ENCODE measurements around the gene HMGA1.
A peak's percentile ranks its signal among the peaks of the same experiment; 100 is the strongest.

HMGA1 gene

DNA sequence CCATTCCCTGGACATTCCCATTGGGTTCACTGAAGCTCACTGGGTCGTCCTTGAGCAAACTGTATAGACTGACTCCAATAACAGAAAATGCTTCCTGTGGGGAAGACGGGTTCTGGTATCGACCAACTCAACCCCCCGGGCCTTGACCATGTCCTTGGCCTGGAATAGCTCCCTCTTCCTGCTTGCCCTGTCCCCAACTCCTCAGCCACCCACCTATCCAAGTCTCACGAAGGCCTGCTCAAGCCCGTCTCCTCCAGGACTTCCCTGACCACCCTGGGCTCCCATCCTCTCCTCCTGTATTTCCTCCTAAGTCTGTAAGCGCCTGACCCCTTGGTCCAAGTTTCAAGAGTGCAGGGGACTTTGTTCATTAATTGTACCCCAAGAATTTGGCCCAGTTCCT is 2.8 kb upstream of the HMGA1 start:
- H3K27ac ChIP-seq (ENCODE audit: insufficient read depth, low read depth, low read length, poor library complexity, severe bottlenecking): no peak overlapping the region

DNA sequence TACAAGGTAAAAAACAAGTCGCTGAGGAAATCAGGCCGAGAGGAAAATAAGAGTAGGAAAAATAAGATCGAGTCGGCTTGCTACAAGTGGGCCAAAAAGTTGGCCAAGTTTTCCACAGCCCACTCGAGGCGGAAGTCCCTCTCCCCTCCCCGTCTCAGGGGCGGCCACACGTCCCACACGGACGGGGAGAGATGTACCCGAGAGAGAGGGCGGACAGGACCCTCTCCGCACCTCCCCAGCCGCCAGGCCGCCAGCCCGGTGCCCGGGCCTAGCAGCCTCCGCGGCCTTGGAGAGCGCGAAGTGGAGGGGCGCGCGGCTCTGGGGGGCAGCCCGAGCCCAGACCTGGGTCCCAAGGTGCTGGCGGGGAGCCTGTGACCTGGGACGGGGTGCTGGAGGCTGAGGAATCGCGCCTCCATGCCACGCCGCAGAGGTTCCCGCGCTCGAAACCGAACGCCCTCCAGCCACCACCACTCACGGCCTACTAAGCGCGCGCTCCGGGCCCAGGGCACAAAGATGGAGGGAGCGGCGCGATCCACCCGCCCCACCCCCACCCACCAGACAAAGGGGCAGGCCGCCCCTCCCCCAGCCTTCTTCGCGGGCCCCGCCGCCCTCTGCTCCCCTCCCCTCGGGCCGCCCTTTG is 1.9 kb upstream of the HMGA1 start:
- H3K36me3 ChIP-seq (ENCODE audit: control insufficient read depth, insufficient read depth, low read length): no peaks in the 10 kb centered on the region
- H3K9me3 ChIP-seq (ENCODE audit: control insufficient read depth, low read length): no peaks in the 10 kb centered on the region
- no peaks in the 10 kb centered on the region for H3K27me3 ChIP-seq (ENCODE audit: control insufficient read depth, insufficient read depth, low read length, poor library complexity, severe bottlenecking)
- WGBS, 2 experiments: 7 to 8% methylated on average over 52 of the region's 53 CpGs
- H3K4me3 ChIP-seq (ENCODE audit: insufficient read depth, low read depth, low read length): peak overlapping the region; percentile 52
- H3K27ac ChIP-seq (ENCODE audit: insufficient read depth, low read depth, low read length, poor library complexity, severe bottlenecking): peak overlapping the region; percentile 99
- peaks cover 19% of the 10 kb centered on the region for H3K4me1 ChIP-seq (ENCODE audit: control insufficient read depth, insufficient read depth, low read length)

More for the DNA sequence above, 2.8 kb upstream of the HMGA1 start:
- Histone ChIP-seq H3K9me3 (ENCODE audit: control insufficient read depth, low read length) (no peaks in the 10 kb centered on the region), H3K4me1 (ENCODE audit: control insufficient read depth, insufficient read depth, low read length) (peaks cover 12% of the 10 kb centered on the region), H3K36me3 (ENCODE audit: control insufficient read depth, insufficient read depth, low read length) (no peaks in the 10 kb centered on the region), H3K4me3 (ENCODE audit: insufficient read depth, low read depth, low read length) (no peak overlapping the region), H3K27me3 (ENCODE audit: control insufficient read depth, insufficient read depth, low read length, poor library complexity, severe bottlenecking) (no peaks in the 10 kb centered on the region)
- WGBS, 2 experiments: 92 to 94% methylated on average over 7 of the region's 7 CpGs

DNA sequence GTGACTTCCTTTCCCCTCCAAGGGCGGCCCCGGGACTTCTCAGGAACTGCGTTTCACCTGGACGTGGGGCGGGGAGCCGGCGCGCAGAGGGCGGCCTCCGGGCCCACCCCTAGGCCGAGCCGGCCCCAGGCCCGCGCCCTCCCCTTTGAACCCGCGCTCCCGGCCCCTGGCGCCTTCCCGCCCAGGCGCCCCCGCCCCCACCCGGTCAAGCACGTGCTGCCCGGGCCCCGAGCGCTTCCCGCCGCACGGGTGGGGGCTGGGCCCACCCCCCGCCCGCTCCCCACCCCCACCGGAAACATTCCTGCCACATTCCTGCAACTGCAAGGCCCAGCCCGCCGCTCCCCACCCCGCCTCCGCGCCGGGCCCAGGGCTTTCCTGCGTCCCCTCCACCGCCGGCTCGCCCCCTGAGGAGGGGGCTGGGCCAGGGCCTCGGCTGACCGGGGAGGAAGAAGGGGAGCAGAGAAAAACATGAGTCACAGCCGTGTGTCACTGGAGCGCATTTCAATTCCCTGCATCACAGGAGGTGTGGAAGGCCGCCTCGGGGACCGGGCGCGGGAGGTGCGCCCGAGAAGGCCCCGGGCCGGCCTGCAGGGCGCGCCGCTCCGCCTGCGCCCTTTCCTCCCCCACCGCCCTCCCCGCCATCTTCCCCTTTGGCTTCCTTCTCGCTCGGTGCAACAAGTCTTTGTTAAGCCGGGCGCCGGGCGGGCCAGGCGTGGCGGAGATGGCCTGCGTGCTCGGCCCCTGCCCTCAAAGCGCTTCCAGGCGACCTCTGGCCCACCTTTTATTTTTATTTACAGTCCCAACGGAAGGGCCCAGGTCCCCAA is 1.2 kb upstream of the HMGA1 start:
- Histone ChIP-seq H3K36me3 (ENCODE audit: control insufficient read depth, insufficient read depth, low read length) (peaks cover 6% of the 10 kb centered on the region), H3K27ac (ENCODE audit: insufficient read depth, low read depth, low read length, poor library complexity, severe bottlenecking) (peak overlapping the region; percentile 99), H3K4me1 (ENCODE audit: control insufficient read depth, insufficient read depth, low read length) (peaks cover 26% of the 10 kb centered on the region), H3K9me3 (ENCODE audit: control insufficient read depth, low read length) (no peaks in the 10 kb centered on the region), H3K4me3 (ENCODE audit: insufficient read depth, low read depth, low read length) (peak overlapping the region; percentile 82), H3K27me3 (ENCODE audit: control insufficient read depth, insufficient read depth, low read length, poor library complexity, severe bottlenecking) (no peaks in the 10 kb centered on the region)
- WGBS, 2 experiments: 0 to 1% methylated on average over 67 to 75 of the region's 75 CpGs

DNA sequence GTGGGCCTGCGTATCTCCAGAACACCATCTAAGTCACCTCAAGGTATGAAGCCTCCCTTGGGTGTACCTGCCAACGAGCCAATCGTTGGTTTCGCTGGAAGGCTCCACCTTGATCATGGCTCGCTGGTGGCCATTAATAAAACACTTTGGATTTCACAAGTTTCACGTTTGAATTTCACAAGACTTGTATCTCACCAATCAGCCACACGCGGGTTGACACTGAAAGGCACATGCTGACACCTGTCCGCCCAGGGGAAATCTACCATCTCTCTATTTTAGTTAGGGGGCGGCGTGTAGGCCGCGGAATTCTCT is 586 bp upstream of the HMGA1 start:
- Histone ChIP-seq H3K27ac (ENCODE audit: insufficient read depth, low read depth, low read length, poor library complexity, severe bottlenecking) (peak overlapping the region; percentile 99), H3K9me3 (ENCODE audit: control insufficient read depth, low read length) (no peaks in the 10 kb centered on the region), H3K27me3 (ENCODE audit: control insufficient read depth, insufficient read depth, low read length, poor library complexity, severe bottlenecking) (no peaks in the 10 kb centered on the region), H3K4me3 (ENCODE audit: insufficient read depth, low read depth, low read length) (peak overlapping the region; percentile 82), H3K4me1 (ENCODE audit: control insufficient read depth, insufficient read depth, low read length) (peaks cover 32% of the 10 kb centered on the region), H3K36me3 (ENCODE audit: control insufficient read depth, insufficient read depth, low read length) (peaks cover 11% of the 10 kb centered on the region)
- WGBS, 2 experiments: 0% methylated on average over 13 of the region's 13 CpGs

DNA sequence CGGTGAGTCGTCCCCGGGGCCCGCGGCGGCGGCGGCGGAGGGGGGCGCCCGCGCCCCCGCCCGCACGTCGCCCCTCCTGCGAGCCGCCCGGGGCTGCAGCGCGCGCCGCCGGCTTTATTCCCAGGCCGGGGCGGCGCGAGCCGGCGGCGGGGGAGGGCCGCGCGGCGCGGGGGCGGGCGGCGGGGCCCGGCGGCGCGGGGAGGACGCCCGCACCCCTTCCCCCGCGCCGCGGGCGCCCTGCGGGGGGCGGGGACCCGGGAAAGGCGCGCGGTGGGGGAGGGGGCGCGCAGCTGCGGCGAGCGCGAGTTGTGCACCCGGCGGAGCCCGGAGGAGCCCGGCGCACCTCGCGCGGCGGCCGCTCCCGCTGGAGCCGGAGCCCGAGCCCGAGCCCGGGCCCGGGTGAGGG is 646 bp downstream of the HMGA1 start:
- Histone ChIP-seq H3K4me1 (ENCODE audit: control insufficient read depth, insufficient read depth, low read length) (peaks cover 37% of the 10 kb centered on the region), H3K27me3 (ENCODE audit: control insufficient read depth, insufficient read depth, low read length, poor library complexity, severe bottlenecking) (no peaks in the 10 kb centered on the region), H3K36me3 (ENCODE audit: control insufficient read depth, insufficient read depth, low read length) (peaks cover 24% of the 10 kb centered on the region), H3K27ac (ENCODE audit: insufficient read depth, low read depth, low read length, poor library complexity, severe bottlenecking) (peak overlapping the region; percentile 80), H3K9me3 (ENCODE audit: control insufficient read depth, low read length) (no peaks in the 10 kb centered on the region), H3K4me3 (ENCODE audit: insufficient read depth, low read depth, low read length) (peak overlapping the region; percentile 94)
- 1% methylated on average over 78 of the region's 78 CpGs for WGBS, 2 experiments

DNA sequence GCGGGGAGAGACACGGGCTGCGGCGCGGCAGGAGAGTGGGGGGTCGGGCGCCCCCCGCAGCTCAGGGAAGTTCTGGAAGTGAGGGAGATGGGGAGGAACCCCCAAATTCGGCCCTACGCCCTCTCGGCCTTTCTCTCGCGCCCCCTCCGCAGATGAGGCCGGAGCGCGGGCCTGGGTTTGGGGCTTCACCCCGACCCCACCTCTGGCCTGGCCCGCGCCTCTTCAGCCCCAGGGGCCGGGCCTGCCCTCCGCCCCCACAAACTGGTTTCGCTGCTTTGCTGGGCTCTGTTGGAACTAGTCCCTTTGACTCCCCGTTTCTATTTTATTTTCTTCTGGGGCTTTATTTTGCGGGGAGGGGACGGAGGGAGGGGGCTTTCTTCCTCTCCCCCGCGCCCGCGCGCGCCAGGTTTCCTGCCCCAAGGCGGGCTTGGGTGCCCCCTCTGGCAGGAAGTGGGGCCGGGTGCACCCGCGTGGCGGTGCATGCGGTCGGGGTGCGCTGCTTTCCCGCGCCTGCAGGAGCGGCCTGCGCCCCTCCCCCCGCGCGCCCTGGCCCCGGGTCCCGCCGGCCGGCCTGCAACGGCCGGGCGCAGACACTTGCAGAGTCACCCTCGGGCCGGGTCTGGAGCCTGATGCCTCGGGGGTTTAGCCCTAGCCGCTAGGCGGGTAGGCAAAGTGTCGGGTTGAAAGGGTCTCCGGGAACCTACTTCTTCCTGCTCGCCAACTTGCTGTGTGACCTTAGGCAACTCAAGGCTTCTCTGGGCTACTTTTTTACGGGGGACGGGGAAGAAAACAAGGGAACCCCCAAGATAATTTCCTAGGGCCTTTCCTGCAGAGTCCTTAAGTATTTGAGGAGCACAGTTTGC is 1.3 kb downstream of the HMGA1 start:
- H3K27ac ChIP-seq (ENCODE audit: insufficient read depth, low read depth, low read length, poor library complexity, severe bottlenecking): peak overlapping the region; percentile 80

DNA sequence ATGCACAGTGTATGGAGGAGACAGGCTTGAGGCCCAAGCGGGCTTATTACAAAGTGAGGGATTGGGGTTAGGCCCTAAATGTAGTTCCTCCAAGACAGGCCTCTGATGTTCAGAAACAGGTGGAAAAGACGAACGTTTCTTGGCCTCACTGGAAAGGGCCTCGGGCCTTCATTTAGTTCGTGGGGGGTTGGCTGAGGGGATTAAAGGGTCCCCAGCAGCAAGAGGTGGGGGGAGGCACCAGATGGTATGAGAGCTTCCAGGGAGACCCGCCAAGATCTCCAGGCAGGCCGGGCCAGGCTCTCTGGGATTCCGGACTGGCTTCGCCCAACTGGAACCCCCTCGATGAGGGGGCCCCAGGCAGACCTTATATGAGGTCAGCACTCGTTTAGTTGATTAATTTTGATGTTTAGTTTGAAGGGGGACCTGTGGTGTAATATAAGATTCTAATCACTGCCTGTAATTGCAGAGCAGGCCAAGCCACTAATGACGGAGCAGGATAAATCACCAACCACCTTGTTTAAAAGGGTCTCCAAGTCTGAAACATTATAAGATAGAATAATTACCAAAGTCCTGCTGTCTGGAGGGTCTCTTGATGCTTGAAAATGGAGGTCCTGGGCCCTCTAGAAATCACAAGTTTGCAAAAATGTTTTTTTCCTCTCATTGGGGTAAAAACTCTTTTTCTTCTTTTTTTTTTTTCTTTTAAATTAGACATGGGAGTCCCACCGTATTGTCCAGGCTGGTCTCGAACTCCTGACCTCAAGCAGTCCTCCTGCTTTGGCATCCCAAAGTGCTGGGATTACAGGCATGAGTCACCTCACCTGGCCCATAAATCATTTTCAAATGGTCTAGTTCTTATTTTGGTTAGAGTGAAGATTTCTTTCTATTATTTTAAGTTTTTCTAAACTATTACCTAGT is 2.2 kb downstream of the HMGA1 start:
- H3K4me3 ChIP-seq (ENCODE audit: insufficient read depth, low read depth, low read length): peak overlapping the region; percentile 94
- H3K36me3 ChIP-seq (ENCODE audit: control insufficient read depth, insufficient read depth, low read length): peaks cover 35% of the 10 kb centered on the region
- H3K4me1 ChIP-seq (ENCODE audit: control insufficient read depth, insufficient read depth, low read length): peaks cover 35% of the 10 kb centered on the region
- H3K27me3 ChIP-seq (ENCODE audit: control insufficient read depth, insufficient read depth, low read length, poor library complexity, severe bottlenecking): no peaks in the 10 kb centered on the region
- H3K27ac ChIP-seq (ENCODE audit: insufficient read depth, low read depth, low read length, poor library complexity, severe bottlenecking): peak overlapping the region; percentile 80
- H3K9me3 ChIP-seq (ENCODE audit: control insufficient read depth, low read length): no peaks in the 10 kb centered on the region
- 9 to 15% methylated on average over 13 to 14 of the region's 14 CpGs for WGBS, 2 experiments

More for the DNA sequence above, 1.3 kb downstream of the HMGA1 start:
- Histone ChIP-seq H3K4me1 (ENCODE audit: control insufficient read depth, insufficient read depth, low read length) (peaks cover 37% of the 10 kb centered on the region), H3K36me3 (ENCODE audit: control insufficient read depth, insufficient read depth, low read length) (peaks cover 26% of the 10 kb centered on the region), H3K27me3 (ENCODE audit: control insufficient read depth, insufficient read depth, low read length, poor library complexity, severe bottlenecking) (no peaks in the 10 kb centered on the region), H3K9me3 (ENCODE audit: control insufficient read depth, low read length) (no peaks in the 10 kb centered on the region), H3K4me3 (ENCODE audit: insufficient read depth, low read depth, low read length) (peak overlapping the region; percentile 94)
- 0% methylated on average over 64 of the region's 64 CpGs for WGBS, 2 experiments

DNA sequence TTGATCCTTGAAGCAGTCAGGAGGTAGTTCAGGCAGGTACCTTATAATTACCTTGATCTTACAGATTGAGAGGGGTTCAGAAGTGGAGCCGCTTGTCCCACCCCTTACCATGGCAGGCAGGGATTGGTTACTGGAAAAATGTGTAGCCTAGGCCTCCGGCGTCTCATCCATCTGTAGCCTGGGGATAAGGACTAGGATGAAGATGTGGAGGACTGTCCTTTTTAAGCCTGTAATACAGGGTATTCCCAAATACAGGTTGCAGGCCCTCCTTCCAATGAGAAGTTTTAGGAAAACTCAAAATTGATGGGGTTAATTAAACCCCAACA is 2.8 kb downstream of the HMGA1 start:
- Histone ChIP-seq H3K36me3 (ENCODE audit: control insufficient read depth, insufficient read depth, low read length) (peaks cover 37% of the 10 kb centered on the region), H3K27me3 (ENCODE audit: control insufficient read depth, insufficient read depth, low read length, poor library complexity, severe bottlenecking) (no peaks in the 10 kb centered on the region), H3K4me1 (ENCODE audit: control insufficient read depth, insufficient read depth, low read length) (peaks cover 29% of the 10 kb centered on the region), H3K4me3 (ENCODE audit: insufficient read depth, low read depth, low read length) (peak overlapping the region; percentile 94), H3K27ac (ENCODE audit: insufficient read depth, low read depth, low read length, poor library complexity, severe bottlenecking) (no peak overlapping the region), H3K9me3 (ENCODE audit: control insufficient read depth, low read length) (no peaks in the 10 kb centered on the region)
- 52 to 65% methylated on average over 3 of the region's 3 CpGs for WGBS, 2 experiments

DNA sequence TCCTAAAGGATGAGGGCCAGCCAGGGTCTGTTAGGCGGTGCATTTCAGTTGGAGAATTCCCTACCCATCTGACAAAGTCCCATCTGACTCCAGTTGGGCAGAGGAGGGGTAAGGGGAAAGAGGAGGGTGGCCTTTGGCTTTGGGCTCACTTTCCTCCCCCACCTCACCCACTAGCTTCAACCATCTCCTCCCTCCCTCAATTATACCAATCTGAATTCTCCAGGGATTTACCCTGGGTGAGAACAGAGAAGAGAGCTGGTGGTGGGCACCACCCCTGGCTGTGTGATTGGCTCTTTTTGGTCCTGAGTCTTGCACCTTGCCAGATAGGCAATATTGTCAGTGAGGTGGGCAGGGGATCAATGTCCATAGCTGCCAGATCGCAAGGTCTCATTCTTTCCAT is 3.2 kb downstream of the HMGA1 start:
- Histone ChIP-seq H3K9me3 (ENCODE audit: control insufficient read depth, low read length) (no peaks in the 10 kb centered on the region), H3K27me3 (ENCODE audit: control insufficient read depth, insufficient read depth, low read length, poor library complexity, severe bottlenecking) (no peaks in the 10 kb centered on the region), H3K36me3 (ENCODE audit: control insufficient read depth, insufficient read depth, low read length) (peaks cover 40% of the 10 kb centered on the region), H3K4me1 (ENCODE audit: control insufficient read depth, insufficient read depth, low read length) (peaks cover 25% of the 10 kb centered on the region), H3K4me3 (ENCODE audit: insufficient read depth, low read depth, low read length) (peak overlapping the region; percentile 94), H3K27ac (ENCODE audit: insufficient read depth, low read depth, low read length, poor library complexity, severe bottlenecking) (peak overlapping the region; percentile 26)
- 74 to 92% methylated on average over 2 of the region's 2 CpGs for WGBS, 2 experiments
